Epithelial cell of prostate (primary cell): Measurements from ENCODE around the gene FOXP1.
"Not testable (repeated sequence)": the region's sequence is repeated elsewhere in the genome, so short reads cannot be mapped to it uniquely, and the experiment has no call there.

Experiments
- DNase-seq: peaks from one replicate; pipeline ENCODE4 v3.0.0-alpha.2; 2011; ENCODE audit warnings: low read depth, low spot score
- H3K27ac ChIP-seq: fragments of 450-650 bp; 2 replicates; pipeline ENCODE4 v1.5.1; 2017; ENCODE audit warnings: mild to moderate bottlenecking

FOXP1 gene

DNA sequence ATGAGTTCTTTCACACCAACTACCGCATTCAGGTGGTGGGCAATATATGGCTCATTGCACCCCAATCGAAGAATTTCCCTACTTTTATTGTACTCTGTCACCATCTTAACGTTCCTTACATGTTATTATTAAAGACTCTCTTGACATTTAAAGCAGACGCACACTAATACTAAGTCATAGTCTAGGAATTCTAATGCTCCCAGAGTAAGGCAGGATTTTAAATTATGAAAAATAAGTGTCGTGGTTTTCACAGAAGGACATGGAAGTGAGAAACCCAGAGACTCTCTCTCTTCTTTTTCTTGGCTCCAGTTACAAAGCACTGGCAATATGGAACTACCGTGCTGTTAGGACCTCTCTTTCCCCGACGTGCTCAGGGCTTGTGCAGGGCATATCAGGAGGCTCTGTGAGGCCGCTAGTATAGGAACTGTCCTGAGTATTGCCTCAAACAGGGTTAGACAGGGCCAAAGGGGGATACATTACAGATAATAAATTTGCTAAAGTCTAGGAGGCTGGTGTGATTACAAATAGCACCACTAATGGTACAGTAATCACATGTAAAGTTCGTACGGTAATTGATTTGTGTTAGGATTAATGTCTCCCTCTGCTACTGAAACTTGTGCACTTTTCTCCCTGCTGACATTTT is 590.8 kb downstream of the FOXP1 start:
- H3K27ac ChIP-seq = no peak overlapping the region

GRCh38 chr3:70992131-70992530 is 591.4 kb downstream of the FOXP1 start:
- H3K27ac ChIP-seq = no peak overlapping the region
- no peak for DNase-seq

More for the DNA sequence above, 590.8 kb downstream of the FOXP1 start:
- no peak for DNase-seq

GRCh38 chr3:70990723-70991122 is 592.8 kb downstream of the FOXP1 start:
- DNase-seq = no peak
- H3K27ac ChIP-seq = no peak overlapping the region

- no peak for DNase-seq
- no peak overlapping the region for H3K27ac ChIP-seq
Observed at GRCh38 chr3:70990185-70990584, 593.3 kb downstream of the FOXP1 start.

- DNase-seq = no peak
- H3K27ac ChIP-seq = no peak overlapping the region
Observed at GRCh38 chr3:70989174-70989573, 594.4 kb downstream of the FOXP1 start.

DNA sequence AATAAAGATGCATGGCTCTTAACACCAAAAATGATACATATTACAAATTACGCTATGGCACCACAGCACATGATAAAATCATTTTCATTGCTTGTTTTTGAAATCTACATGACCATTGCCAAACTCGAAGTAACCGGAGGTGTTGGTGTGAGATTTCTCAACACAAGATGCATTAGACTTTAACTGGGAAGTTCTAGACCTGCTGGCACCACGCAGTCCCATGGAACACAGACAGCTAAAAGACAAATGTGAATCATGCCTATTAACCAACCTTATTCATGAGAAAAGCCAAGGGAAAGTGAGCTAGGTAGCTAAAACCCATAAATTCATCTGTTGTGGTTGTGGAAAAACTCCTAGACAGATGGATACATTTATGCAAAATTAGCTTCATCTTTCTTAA is 595.4 kb downstream of the FOXP1 start:
- no peak for DNase-seq
- no peak overlapping the region for H3K27ac ChIP-seq

DNA sequence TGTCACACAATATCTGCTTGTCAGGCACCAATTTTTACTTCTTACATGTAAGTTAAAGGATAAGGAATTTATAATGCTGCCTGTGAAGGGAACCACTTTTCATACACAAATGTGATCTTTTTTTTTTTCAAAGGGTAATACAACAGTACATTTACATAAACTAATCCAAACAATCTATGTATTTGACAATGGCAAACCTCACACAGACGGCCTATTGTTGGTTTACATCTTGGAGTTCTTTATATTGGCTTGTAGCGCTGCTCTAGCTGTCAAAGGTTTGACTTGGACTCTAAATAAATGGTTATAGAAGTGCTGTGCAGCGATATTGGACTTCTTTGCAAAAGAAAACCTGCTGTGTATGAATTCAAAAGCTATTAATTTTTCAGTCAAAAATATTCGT is 598.0 kb downstream of the FOXP1 start:
- DNase-seq = no peak
- H3K27ac ChIP-seq = no peak overlapping the region

- no peak for DNase-seq
- H3K27ac ChIP-seq = peak overlapping the region; percentile 94
Observed at GRCh38 chr3:70984776-70985482, 598.6 kb downstream of the FOXP1 start.

- peak overlapping the region; percentile 94 for H3K27ac ChIP-seq
- DNase-seq = peak; percentile 95
Observed at GRCh38 chr3:70982700-70983140, 600.8 kb downstream of the FOXP1 start.

- no peak for DNase-seq
- H3K27ac ChIP-seq = peak overlapping the region; percentile 94
Observed at GRCh38 chr3:70982284-70982683, 601.2 kb downstream of the FOXP1 start.

- H3K27ac ChIP-seq = peak overlapping the region; percentile 94
- DNase-seq = no peak
Observed at GRCh38 chr3:70981231-70981880, 602.2 kb downstream of the FOXP1 start.

- no peak for DNase-seq
- H3K27ac ChIP-seq = no peak overlapping the region
Observed at GRCh38 chr3:70980646-70981170, 602.8 kb downstream of the FOXP1 start.

GRCh38 chr3:70979983-70980645 is 603.4 kb downstream of the FOXP1 start:
- H3K27ac ChIP-seq = no peak overlapping the region
- DNase-seq = no peak

- no peak for DNase-seq
- no peak overlapping the region for H3K27ac ChIP-seq
Observed at GRCh38 chr3:70977712-70978111, 605.8 kb downstream of the FOXP1 start.

DNA sequence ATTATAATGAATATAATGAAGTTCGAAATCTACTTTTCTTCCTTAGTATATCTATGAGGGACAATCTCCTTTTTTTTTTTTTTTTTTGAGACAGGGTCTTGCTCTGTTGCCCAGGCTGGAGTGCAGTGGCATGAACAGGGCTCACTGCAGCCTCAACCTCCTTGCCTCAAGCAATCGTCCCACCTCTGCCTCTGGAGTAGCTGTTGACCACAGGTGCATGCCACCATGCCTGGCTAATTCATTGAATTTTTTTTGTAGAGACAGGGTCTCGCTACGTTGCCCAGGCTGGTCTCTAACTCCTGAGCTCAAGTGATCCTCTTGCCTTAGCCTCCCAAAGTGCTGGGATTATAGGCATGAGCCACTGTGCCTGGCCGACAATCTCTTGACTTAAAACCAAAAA is 607.5 kb downstream of the FOXP1 start:
- DNase-seq = not testable (repeated sequence)

DNA sequence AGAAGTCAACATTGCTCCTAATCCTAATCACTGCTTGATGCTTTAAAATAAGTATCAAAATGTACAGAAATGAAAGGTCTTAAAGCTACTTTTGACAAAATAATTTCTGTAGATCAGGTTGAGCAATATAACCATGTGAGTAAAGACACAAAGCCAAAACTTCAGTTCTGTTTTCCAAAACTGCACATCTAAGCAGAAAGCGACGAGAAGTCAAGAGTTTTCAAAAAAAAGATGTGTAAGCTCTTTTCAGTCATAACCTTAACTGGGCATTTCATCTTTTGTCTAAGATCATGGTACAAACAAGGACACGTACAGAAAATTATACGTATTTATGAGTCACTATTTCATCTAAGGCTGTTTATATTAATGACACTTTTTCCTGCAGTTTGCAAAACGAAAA is 608.8 kb downstream of the FOXP1 start:
- DNase-seq = no peak
- H3K27ac ChIP-seq = no peak overlapping the region

More for the DNA sequence above, 607.5 kb downstream of the FOXP1 start:
- H3K27ac ChIP-seq = not testable (repeated sequence)

DNA sequence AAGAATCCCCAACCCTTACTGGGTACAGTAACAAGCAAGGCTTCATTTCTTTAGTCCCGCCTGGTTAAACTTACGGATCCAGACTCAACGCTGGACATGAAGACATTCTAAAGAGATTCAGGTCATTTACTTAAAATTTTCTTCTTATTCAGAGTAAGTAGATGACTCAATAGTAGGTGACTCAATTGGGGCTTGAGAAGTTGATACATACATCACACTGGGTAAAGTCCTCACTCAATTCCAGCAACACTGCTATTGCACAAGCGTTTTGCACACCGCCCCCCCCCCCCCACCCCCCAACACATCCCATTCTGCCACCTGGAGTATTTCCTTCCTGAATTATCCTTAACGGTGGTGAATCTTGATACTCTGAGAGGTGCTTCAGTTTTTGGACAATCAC is 610.0 kb downstream of the FOXP1 start:
- DNase-seq = peak; percentile 20
- no peak overlapping the region for H3K27ac ChIP-seq

- no peak overlapping the region for H3K27ac ChIP-seq
- DNase-seq = no peak
Observed at GRCh38 chr3:70972855-70973254, 610.7 kb downstream of the FOXP1 start.

DNA sequence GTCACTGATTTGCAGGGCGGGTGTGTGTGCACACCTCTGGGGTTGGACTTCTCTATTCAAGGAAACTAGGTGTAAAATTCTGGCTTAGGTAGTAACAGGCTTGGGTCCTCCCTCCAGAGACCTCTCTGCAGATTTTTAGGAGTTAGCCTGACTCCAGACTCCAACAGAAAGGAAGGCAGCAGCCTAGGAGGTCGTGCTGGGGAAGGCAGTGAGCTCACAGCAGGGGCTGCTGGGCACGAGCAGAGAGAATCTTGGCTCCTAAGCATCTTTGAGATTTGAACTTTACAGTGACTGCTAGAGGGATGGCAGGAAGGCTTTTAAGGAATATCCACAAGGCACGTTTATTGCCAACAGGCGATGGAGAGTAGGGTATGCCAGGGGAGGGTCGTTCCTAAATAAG is 612.6 kb downstream of the FOXP1 start:
- H3K27ac ChIP-seq = no peak overlapping the region
- DNase-seq = no peak

- no peak overlapping the region for H3K27ac ChIP-seq
- no peak for DNase-seq
Observed at GRCh38 chr3:70970171-70970570, 613.4 kb downstream of the FOXP1 start.
